Nephron progenitor cell (in vitro differentiated cells): ENCODE results near the gene GPRC5C.

ENCODE experiments used
- DNase-seq: peaks from one replicate; pipeline ENCODE4 v3.0.0; 2021
- H3K27ac Mint-ChIP-seq: 2 replicates; pipeline ENCODE4 v1.8.0; 2021; ENCODE audit warnings: mild to moderate bottlenecking, moderate library complexity, mixed read lengths
- H3K27me3 Mint-ChIP-seq: 2 replicates; pipeline ENCODE4 v1.8.0; 2021; ENCODE audit warnings: mild to moderate bottlenecking, low read depth, mixed read lengths; ENCODE audit not compliant: poor library complexity
- H3K36me3 Mint-ChIP-seq: 2 replicates; pipeline ENCODE4 v1.8.0; 2021; ENCODE audit warnings: low read depth, mixed read lengths
- H3K4me1 Mint-ChIP-seq: 2 replicates; pipeline ENCODE4 v1.8.0; 2021; ENCODE audit warnings: mixed read lengths
- H3K4me3 Mint-ChIP-seq: 2 replicates; pipeline ENCODE4 v1.8.0; 2021; ENCODE audit warnings: mild to moderate bottlenecking, moderate library complexity, mixed read lengths
- H3K9me3 Mint-ChIP-seq: 2 replicates; pipeline ENCODE4 v1.8.0; 2021; ENCODE audit warnings: mild to moderate bottlenecking, moderate library complexity, mixed read lengths
- TF ChIP-seq, protein P1 (sequence below): fragments of 200-600 bp; sonication (generic); IDR thresholded peaks from 2 replicates; pipeline ENCODE4 v1.5.0; 2021; ENCODE audit warnings: antibody characterized with exemption

Gene GPRC5C

GRCh38 chr17:74452841-74453661 is 21.2 kb downstream of the GPRC5C start:
- Mint-ChIP-seq H3K4me3 (peak overlapping the region; percentile 56), H3K36me3 (peaks cover 16% of the 10 kb centered on the region)

GRCh38 chr17:74453665-74454196 is 21.8 kb downstream of the GPRC5C start:
- TF ChIP-seq, protein P1, sequence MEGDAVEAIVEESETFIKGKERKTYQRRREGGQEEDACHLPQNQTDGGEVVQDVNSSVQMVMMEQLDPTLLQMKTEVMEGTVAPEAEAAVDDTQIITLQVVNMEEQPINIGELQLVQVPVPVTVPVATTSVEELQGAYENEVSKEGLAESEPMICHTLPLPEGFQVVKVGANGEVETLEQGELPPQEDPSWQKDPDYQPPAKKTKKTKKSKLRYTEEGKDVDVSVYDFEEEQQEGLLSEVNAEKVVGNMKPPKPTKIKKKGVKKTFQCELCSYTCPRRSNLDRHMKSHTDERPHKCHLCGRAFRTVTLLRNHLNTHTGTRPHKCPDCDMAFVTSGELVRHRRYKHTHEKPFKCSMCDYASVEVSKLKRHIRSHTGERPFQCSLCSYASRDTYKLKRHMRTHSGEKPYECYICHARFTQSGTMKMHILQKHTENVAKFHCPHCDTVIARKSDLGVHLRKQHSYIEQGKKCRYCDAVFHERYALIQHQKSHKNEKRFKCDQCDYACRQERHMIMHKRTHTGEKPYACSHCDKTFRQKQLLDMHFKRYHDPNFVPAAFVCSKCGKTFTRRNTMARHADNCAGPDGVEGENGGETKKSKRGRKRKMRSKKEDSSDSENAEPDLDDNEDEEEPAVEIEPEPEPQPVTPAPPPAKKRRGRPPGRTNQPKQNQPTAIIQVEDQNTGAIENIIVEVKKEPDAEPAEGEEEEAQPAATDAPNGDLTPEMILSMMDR = no peak
- Mint-ChIP-seq H3K27me3 (peaks cover 38% of the 10 kb centered on the region), H3K27ac (no peak overlapping the region), H3K4me3 (peak overlapping the region; percentile 56), H3K4me1 (peaks cover 61% of the 10 kb centered on the region), H3K9me3 (no peaks in the 10 kb centered on the region), H3K36me3 (peaks cover 16% of the 10 kb centered on the region)
- DNase-seq = no peak

More at GRCh38 chr17:74452841-74453661, 21.2 kb downstream of the GPRC5C start:
- TF ChIP-seq, protein P1 = no peak
- Mint-ChIP-seq H3K4me1 (peaks cover 64% of the 10 kb centered on the region), H3K9me3 (no peaks in the 10 kb centered on the region), H3K27me3 (peaks cover 31% of the 10 kb centered on the region), H3K27ac (no peak overlapping the region)
- DNase-seq = peak; percentile 44

- Mint-ChIP-seq H3K27me3 (peaks cover 45% of the 10 kb centered on the region), H3K4me1 (peaks cover 56% of the 10 kb centered on the region), H3K27ac (no peak overlapping the region), H3K9me3 (no peaks in the 10 kb centered on the region), H3K4me3 (peak overlapping the region; percentile 61), H3K36me3 (peaks cover 16% of the 10 kb centered on the region)
- TF ChIP-seq, protein P1 = no peak
- peak; percentile 95 for DNase-seq
Observed at GRCh38 chr17:74454197-74455024, 22.5 kb downstream of the GPRC5C start.

DNA sequence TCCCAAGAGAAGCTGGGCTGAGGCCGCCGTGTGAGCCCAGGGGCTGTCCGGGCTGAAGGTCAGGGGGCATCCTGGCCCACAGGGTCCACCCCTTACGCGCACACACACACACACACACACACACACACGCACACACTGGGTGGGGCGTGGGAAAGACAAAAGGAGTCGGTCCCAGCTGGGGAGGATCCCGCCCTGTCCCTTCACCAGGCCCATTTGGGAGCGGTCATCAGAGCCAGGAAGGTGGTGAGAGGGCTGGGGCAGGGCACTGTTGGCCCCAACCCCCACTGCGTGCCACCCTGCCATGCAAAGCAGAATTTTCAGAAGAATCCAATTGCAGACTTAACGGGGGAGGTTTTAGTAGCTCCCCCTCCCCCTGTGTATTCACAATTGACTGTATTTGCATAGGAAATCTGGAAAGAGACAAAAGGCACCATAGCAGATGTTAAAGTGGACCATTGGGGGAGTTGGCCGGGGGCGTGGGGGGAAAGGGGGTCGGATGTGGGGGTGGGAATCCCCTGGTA is 23.2 kb downstream of the GPRC5C start:
- DNase-seq = peak; percentile 31
- Mint-ChIP-seq H3K27me3 (peaks cover 46% of the 10 kb centered on the region), H3K9me3 (no peaks in the 10 kb centered on the region), H3K36me3 (peaks cover 10% of the 10 kb centered on the region), H3K4me3 (peak overlapping the region; percentile 56), H3K27ac (no peak overlapping the region), H3K4me1 (peaks cover 56% of the 10 kb centered on the region)
- TF ChIP-seq, protein P1 = no peak

DNA sequence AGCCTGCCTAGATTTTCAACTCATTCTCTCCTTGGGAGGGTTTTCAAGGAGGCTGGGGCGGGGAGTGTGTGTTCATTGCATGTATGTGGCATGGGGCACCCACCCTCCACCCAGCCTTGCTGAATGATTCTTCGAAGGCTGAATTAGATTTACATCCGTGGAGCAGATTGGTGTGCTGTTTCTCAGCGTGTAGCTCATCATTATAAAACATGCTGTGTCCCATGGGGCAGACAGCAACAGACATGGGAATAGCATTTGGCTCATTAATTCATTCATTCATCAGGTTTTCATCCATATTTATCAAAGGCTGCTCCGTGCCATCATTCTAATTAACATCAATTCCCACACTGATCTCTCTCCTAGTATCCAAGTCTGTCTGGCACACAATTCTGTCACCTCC is 23.9 kb downstream of the GPRC5C start:
- no peak for DNase-seq
- Mint-ChIP-seq H3K27me3 (peaks cover 48% of the 10 kb centered on the region), H3K9me3 (no peaks in the 10 kb centered on the region), H3K27ac (no peak overlapping the region), H3K4me1 (peaks cover 55% of the 10 kb centered on the region), H3K4me3 (peak overlapping the region; percentile 37), H3K36me3 (peaks cover 5% of the 10 kb centered on the region)
- TF ChIP-seq, protein P1 = no peak
